ENCODE measurements around the gene HDAC5. TPM values are rescaled to one million over a fixed set of nuclear protein-coding genes. Genes with fewer than 3 reads are reported as not detected.

Gene HDAC5
- total RNA-seq, 1 donor from 2014 or later = 86.9 TPM

DNA sequence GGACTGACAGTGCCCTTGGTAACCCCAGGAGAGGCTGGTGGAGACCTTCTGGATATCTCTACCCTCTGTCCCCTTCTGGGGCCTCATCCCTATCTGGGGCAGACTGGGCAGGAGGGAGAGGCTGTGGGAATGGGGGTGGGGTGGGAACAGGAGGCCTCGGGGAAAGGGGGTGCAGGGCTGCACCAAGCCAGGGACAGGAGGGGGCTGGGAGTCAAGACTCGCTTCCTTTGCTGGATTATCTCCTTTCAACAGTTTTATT, 28.1 kb downstream of the HDAC5 start:
- no peak for DNase-seq (ENCODE audit: extremely low spot score in 2 of 2)
- Histone ChIP-seq H3K27me3 (no peaks in the 10 kb centered on the region), H3K27ac (peak overlapping the region; percentile 68), H3K4me1 (peaks cover 34% of the 10 kb centered on the region), H3K9me3 (no peaks in the 10 kb centered on the region), H3K36me3 (peaks cover 0 to 28% of the 10 kb centered on the region in 2 donors), H3K4me3 (peak overlapping the region; percentile 21 to 38)
- intact Hi-C loops (cut with DNase I) = no loop called here
- TF ChIP-seq POLR2A (IDR thresholded peaks at IDR 0.05) (no peak), POLR2AphosphoS5 (IDR thresholded peaks at IDR 0.05; ENCODE audit: insufficient read depth in 1 of 2, low read depth in 1 of 2) (no peak)
- TF ChIP-seq, protein P1, sequence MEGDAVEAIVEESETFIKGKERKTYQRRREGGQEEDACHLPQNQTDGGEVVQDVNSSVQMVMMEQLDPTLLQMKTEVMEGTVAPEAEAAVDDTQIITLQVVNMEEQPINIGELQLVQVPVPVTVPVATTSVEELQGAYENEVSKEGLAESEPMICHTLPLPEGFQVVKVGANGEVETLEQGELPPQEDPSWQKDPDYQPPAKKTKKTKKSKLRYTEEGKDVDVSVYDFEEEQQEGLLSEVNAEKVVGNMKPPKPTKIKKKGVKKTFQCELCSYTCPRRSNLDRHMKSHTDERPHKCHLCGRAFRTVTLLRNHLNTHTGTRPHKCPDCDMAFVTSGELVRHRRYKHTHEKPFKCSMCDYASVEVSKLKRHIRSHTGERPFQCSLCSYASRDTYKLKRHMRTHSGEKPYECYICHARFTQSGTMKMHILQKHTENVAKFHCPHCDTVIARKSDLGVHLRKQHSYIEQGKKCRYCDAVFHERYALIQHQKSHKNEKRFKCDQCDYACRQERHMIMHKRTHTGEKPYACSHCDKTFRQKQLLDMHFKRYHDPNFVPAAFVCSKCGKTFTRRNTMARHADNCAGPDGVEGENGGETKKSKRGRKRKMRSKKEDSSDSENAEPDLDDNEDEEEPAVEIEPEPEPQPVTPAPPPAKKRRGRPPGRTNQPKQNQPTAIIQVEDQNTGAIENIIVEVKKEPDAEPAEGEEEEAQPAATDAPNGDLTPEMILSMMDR (IDR thresholded peaks at IDR 0.05) = no peak

DNA sequence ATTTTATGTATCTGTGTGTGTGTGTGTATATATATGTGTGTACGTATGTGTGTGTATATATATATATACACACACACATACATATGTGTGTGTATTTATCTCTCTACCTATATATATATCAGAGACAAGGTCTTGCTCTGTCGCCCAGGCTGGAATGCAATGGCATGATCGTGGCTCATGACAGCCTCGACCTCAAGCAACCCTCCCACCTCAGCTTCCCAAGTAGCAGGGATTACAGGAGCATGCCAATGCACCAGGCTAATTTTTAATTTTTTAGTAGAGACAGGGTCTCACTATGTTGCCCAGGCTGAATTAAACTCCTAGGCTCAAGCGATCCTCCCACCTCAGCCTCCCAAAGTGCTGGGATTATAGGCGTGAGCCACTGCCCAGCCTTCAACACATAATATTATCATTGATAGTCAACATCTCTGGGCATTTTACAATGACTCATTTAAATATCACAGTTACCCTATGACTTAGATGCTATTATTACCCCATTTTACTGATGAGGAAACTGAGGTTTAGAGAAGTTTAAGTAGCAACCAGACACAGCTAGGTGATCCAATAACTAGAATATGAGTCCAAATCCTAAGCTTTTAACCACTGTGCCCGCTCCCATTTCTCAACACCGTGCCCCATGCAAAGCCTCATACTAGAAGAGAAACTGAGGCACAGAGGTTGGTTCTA, 28.6 kb downstream of the HDAC5 start:
- Histone ChIP-seq H3K4me3 (peak overlapping the region; percentile 21 to 38), H3K27ac (peak overlapping the region; percentile 68), H3K4me1 (peaks cover 34% of the 10 kb centered on the region), H3K36me3 (peaks cover 0 to 28% of the 10 kb centered on the region in 2 donors), H3K9me3 (no peaks in the 10 kb centered on the region), H3K27me3 (no peaks in the 10 kb centered on the region)
- intact Hi-C loops (cut with DNase I) = no loop called here
- no peak for DNase-seq (ENCODE audit: extremely low spot score in 2 of 2)
- TF ChIP-seq POLR2AphosphoS5 (IDR thresholded peaks at IDR 0.05; ENCODE audit: insufficient read depth in 1 of 2, low read depth in 1 of 2) (no peak), POLR2A (IDR thresholded peaks at IDR 0.05) (no peak)
- TF ChIP-seq, protein P1 (IDR thresholded peaks at IDR 0.05) = no peak

DNA sequence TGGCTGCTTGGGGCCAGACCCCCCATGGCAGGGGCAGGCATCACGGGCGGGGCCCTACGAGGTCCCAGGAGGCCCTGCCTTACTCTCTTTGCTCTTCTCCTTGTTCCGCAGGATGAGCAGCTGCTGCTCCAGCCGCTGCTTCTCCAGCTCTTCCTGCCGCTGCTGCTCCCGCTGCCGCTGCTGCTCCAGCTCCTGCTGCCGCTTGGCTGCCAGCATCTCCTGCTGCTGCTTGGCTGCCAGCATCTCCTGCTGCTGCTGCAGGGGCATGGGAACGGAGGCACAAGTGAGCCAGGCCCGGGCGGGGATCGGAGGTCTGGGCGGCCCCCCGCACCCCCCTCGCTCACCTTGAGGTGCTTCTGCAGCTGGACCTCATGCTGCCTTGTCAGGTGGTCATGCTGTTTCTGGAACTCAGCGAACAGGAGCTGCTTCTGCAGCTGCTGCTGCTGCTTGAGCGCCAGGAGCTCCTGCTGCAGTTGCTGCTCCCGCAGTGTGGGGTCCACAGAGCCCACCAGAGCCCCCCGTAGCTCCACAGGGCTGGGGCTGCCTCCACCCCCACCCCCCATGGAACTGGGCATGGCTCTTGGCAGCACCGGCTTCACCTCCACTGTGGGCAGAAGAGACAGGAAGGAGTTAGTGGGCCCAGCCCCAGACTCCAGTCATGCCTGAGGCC, 30.1 kb downstream of the HDAC5 start:
- Histone ChIP-seq H3K27me3 (no peaks in the 10 kb centered on the region), H3K36me3 (peaks cover 0 to 40% of the 10 kb centered on the region in 2 donors), H3K4me1 (peaks cover 34% of the 10 kb centered on the region), H3K9me3 (no peaks in the 10 kb centered on the region), H3K4me3 (no peak overlapping the region), H3K27ac (no peak overlapping the region)
- TF ChIP-seq POLR2AphosphoS5 (IDR thresholded peaks at IDR 0.05; ENCODE audit: insufficient read depth in 1 of 2, low read depth in 1 of 2) = no peak
- no peak for TF ChIP-seq POLR2A (IDR thresholded peaks at IDR 0.05)
- TF ChIP-seq, protein P1 (IDR thresholded peaks at IDR 0.05) = no peak
- DNase-seq (ENCODE audit: extremely low spot score in 2 of 2) = no peak
- intact Hi-C loops (cut with DNase I) = no loop called here

DNA sequence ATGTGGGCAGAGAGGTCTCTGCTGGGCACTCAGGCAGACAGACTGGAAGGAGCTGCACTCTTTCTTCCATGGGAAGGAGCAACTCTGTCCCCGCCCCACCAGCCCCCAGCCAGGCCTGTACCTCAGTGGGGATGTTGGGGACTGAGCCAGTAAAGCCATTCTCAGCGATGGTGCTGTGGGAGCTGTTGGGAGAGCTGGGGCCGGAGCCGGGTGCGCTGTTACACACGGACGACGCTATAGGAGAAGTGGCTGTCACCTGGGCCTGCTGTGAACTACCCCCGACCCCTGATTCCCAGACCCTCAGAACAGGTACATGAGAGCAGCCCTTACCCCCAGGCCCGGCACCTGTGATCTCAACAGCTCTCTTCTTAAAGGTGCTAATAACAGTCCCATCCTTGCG, 31.4 kb downstream of the HDAC5 start:
- TF ChIP-seq, protein P1 (IDR thresholded peaks at IDR 0.05) = no peak
- TF ChIP-seq POLR2AphosphoS5 (IDR thresholded peaks at IDR 0.05; ENCODE audit: insufficient read depth in 1 of 2, low read depth in 1 of 2) = no peak
- TF ChIP-seq POLR2A (IDR thresholded peaks at IDR 0.05) = no peak
- no peak overlapping the region for H3K27ac ChIP-seq
- peaks cover 35% of the 10 kb centered on the region for H3K4me1 ChIP-seq
- H3K4me3 ChIP-seq = no peak overlapping the region
- DNase-seq (ENCODE audit: extremely low spot score in 2 of 2) = no peak
- no peaks in the 10 kb centered on the region for H3K9me3 ChIP-seq
- H3K36me3 ChIP-seq = peaks cover 0 to 45% of the 10 kb centered on the region in 2 donors
- intact Hi-C loops (cut with DNase I) = no loop called here
- no peaks in the 10 kb centered on the region for H3K27me3 ChIP-seq
